Iris pigment epithelial cell (primary cell): ENCODE data around the gene HOXA4.

Experiments used
- DNase-seq: peaks from one replicate; pipeline ENCODE4 v3.0.0-alpha.2; 2011; ENCODE audit warnings: low read depth

The HOXA4 gene

DNA sequence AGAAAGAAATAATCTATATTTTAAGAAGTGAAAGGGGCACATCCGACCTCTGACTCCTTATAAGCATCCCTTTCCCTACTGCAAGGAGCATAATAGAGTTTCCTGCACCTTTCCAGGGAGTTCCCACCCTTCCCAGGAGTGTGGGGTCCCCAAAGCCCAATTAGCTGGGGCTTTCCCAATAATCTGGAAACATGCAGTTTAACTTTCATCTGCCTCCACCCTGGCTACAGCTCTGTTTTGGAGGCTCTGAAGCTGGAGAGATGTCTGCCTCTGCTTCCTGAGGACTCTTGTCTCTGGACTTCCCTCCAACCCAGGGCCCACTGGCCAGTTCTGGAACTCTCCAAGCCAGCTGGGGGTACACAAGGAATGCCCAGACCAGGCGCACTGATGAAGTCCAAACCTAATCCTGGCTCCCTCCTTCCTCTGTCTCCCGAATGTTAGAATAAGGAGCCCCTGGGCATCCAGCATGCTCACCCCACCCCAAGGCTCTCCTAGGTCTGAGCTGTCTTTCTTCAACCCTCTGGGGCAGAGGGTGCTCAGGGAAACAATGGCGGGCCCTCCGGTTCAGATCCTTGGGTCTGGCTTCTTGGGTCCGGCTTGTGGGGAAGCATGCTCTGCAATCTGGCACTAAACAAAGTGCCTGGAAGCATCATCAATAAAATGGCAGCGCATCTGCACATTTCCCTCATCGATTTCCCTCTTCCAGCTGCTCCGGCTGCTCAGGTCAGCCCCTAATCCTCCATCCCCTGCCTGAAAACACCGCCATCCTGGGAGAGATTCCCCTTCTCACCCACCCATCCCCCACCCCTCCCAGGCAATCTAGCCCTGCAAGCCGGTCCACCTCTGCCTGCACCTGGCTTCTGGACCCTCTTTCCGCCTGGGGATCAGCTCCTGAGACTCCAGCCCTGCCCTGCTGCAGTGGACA is 13.3 kb downstream of the HOXA4 start:
- DNase-seq = no peak

DNA sequence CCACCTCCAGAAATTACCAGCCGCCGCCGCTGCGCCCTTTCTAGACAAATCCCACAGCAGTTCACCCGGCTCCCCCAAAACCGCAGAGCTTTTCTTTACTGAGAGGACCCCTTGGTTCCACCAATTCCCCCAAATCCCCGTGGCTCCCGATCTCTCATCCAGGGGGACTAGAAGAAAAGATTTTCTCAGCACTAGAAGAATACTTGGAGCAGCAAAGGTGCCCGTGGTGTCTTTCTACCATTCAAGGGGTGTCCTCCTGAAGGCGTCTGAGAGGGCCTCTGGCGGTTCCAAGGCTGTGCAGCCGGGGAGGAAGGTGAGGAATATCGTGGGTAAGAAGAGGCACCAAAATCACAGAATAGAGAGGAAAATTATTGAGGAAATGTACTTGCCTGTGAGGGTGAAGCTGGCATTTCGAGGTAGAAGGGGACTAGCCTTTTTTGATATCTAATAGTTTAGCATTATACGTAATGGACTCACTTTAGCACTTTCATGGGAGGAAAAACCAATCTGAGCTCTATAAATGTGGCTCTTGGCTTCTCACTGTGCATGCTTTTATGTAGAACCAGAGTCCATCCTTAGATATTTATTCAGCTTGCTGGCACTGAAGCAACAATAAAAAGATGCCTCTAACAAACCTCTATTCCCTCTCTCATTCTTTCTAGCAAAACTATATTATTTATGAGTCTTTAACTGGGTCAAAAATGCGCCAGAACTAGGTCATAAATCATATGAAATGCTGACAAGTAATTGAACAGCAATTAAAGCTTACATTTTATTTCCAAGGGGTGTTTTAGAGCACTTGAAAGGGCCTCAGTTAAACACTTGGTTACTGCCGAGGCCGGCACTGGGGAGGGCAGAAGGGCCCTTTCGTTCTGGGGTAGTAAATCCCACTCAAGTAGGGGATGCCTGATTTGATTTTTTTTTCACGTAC is 14.3 kb downstream of the HOXA4 start:
- no peak for DNase-seq

- no peak for DNase-seq
These were observed 15.1 kb downstream of the HOXA4 start for GRCh38 chr7:27115221-27116026.

GRCh38 chr7:27114881-27115220 is 15.7 kb downstream of the HOXA4 start:
- no peak for DNase-seq

- DNase-seq = no peak
These were observed 16.4 kb downstream of the HOXA4 start for GRCh38 chr7:27113991-27114769.

- DNase-seq = no peak
These were observed 17.3 kb downstream of the HOXA4 start for GRCh38 chr7:27112955-27113949.

- DNase-seq = no peak
These were observed 18.2 kb downstream of the HOXA4 start for GRCh38 chr7:27112361-27112760.

DNA sequence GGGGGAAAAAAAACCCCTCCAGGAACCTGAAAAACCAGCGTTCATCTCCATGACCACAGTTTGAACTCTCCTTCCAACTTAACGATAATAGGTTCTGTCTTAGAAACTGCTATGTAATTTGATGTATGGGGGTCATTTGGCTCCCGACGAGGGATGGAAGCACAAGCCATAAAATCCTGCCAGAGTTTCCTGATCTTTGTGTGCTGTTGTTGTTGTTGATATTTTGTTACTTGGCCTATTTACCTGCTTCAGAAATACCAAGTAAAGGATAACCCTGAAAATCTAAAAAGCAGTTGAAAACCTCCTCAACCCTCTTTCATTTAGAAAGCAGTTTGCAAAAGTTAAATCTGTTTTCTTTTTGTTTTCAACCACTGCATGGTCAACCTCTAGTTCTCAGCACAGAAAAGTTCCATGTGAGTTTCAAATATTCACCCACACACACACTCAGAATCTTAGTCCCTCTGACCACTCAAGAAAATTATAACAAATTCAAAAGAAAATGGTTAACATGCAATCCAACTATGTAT is 18.7 kb downstream of the HOXA4 start:
- no peak for DNase-seq

- DNase-seq = no peak
These were observed 19.4 kb downstream of the HOXA4 start for GRCh38 chr7:27111042-27111750.

DNA sequence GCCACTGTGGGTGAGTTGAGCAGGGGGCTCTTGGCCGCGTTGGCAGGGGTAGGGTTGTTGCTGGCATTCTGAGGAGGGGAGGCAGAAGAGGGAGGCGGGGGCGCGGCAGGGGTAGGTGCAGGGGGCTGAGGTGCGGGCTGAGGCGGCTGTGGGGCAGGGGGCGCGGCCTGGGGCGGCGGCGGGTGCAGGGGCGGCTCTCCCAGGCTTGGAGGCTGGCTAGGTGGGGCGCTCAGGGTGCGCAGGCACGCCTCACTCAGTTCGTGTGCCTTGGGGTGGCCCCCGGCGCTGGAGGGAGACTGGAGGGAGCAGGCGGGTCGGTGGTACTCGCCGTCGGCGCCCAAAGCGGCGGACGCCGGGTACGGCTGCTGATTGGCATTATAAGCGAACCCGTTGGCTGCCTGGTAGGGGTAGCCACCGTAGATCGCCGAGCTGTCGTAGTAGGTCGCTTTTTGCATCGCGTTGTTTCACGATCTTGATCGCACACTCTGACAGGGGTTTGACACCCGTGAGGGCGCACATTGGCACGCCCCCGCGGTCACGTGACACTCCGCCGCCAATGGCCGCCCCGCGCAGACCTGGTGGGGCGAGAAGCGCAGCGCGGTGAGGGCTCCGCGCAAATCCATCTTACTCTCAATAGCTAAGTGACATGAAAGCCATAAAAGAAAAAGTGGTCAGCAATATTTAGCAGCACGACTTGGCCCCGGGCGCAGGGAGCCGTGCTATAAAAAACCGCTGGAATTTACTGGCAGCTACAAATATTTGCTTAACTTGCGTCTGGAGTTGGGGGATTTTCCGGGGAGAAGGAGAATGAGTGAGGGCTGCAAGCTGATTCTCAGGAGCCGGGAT is 20.1 kb downstream of the HOXA4 start:
- no peak for DNase-seq

DNA sequence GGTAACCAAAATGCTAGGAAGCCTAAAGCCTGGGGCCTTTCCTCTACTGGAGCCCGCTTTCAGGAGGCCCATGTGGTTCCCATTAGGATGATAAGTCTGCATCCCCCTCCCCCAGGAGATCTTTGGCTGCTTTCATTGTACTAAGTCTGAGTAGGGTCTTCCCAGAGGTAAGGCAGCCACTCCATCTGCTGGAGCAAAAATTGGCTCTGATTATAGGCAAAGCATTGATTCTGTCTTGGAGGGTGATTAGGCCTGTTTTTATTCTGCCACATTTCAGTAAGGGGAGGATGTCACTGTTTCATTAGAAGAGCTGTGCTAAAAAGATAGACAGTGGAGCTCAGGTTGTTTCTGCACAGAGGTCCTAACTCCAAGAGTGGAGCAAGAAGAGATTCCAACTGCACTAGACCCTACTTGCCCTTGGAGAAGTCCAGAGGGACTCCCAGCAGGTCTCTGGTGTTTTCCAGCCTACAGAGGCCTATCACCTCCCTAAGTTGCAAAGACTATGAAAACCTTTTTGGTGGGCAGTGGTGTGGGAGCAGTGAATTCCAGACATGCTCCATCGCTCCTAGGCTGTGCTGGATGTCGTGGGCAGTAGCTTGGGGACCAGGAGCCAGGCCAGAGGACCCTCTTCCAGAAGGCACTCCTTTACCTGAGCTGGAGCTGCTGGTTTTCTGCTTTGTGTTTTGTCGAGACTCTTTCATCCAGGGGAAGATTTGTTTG is 20.9 kb downstream of the HOXA4 start:
- DNase-seq = no peak

DNA sequence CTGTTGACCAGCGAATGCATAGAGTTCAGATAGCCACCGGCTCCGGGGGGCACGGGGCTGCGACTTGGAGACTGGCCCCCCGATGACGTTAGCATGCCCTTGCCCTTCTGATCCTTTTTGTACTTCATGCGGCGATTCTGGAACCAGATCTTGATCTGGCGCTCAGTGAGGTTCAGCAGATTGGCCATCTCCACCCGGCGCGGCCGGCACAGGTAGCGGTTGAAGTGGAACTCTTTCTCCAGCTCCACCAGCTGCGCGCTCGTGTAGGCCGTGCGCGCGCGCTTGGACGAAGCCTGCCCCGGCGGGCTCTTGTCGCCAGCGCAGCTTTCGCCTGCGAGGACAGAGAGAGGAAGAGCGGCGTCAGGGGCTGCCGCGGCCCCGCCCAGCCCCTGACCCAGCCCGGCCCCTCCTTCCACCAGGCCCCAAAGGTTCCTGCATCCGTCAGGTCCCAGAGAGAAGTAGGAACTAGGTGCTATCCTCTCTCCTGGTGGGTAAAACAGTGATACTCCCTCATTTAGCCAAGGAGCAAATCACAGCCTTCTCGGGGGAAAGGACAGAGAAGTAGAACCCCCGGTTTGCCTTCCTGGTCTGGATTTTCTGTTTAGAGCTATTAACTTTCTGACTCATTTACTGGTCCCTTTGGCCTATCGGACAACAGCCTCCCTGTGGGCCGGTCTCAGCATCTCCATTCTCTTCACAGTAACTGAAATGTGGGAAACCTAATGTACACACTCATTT is 22.0 kb downstream of the HOXA4 start:
- DNase-seq = no peak

- no peak for DNase-seq
These were observed 22.9 kb downstream of the HOXA4 start for GRCh38 chr7:27107391-27108381.

DNA sequence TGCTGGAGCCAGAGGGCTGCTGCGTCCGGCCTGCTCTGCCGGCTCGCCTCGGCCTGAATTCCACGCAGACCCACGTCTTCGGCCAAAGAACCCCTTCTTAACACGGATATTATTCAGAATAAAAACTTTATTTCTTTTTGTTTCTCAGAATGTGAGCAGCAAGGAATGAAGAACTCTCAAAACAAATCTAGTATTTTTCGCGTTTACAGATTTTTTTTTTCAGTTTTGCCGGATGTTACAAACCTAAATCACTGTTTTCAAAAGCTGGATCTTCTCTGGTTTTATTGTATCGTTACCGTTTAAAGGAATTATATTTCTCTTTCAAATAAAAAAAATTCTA is 23.7 kb downstream of the HOXA4 start:
- DNase-seq = no peak

DNA sequence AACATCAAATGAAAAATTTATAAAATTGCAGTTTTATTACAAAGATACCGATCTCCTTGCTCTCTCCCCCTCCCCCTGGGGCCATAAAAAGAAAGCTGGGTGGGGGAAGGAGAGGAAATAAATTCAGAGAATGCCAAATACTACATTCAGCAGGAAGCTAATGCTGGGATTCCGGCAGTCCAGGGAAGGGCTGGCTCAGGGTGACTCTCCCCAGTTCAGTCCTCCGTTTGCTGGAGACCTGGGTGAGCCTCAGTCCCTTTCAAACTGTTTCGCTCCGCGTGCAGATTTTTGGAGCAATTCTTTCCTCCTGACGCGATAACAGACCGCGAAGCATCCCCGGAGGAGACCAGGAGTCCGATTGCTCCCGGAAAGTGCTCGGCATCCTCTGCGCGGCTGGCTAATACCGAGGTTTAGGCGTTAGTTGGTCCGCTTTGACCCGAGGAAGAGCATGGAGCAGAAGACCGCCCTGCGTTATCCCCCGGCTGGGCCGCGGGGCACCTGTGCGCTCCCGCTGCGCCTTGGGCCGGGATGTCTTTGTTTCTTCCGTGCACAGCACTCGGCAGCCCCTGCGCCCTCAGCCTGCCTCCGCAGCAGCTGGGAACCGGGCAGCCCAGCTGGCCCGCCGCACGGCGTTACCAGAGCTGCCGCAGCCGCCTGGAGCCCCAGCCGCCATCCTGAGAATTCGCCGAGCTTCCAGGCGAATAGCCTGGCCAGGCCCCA is 24.2 kb downstream of the HOXA4 start:
- DNase-seq = no peak
